ENCODE data around the gene WHRN. TPM values are rescaled to one million over a fixed set of nuclear protein-coding genes. Genes with fewer than 3 reads are reported as not detected.

WHRN gene
- total and polyA plus RNA-seq, 2 of the 13 experiments (the other 11 are each of a cell fraction or from before 2014, with no cell fraction given) = 2.3 to 5.3 TPM

GRCh38 chr9:114428466-114428865 is 76.8 kb downstream of the WHRN start:
- FAIRE-seq (no peak), DNase-seq (ENCODE audit: low spot score) (no peak), ATAC-seq (no peak)
- no TSS peak for BruUV-seq (replicated peaks)
- Histone ChIP-seq H3K4me1 (ENCODE audit: insufficient read depth, low read length) (peaks cover under 1% of the 10 kb centered on the region; the same call in 1 of the 2 replicates), H3K36me3 (replicated peaks in 1 of 2; ENCODE audit: control insufficient read depth in 1 of 2, insufficient read depth in 2 of 2, low read length in 2 of 2) (no peaks in the 10 kb centered on the region), H3K27ac (ENCODE audit: extremely low read length, insufficient read depth, low read length) (no peak overlapping the region), H4K20me1 (ENCODE audit: insufficient read depth, low read length) (no peaks in the 10 kb centered on the region), H3K4me3 (replicated peaks in 1 of 3; ENCODE audit: insufficient read depth in 1 of 3, low read depth in 2 of 3, low read length in 3 of 3) (no peak overlapping the region), H3K9me3 (ENCODE audit: low read length) (no peaks in the 10 kb centered on the region), H2AFZ (ENCODE audit: low read length) (no peak overlapping the region), H3K4me2 (ENCODE audit: low read depth, low read length) (no peak overlapping the region), H3K79me2 (ENCODE audit: insufficient read depth, low read length) (no peaks in the 10 kb centered on the region), H3K27me3 (ENCODE audit: control insufficient read depth in 1 of 2, insufficient read depth in 2 of 2, low read length in 2 of 2) (no peaks in the 10 kb centered on the region), H3K9ac (ENCODE audit: insufficient read depth, low read depth, low read length) (no peak overlapping the region)
- TF ChIP-seq EHMT2 (IDR thresholded peaks at IDR 0.05; ENCODE audit: borderline replicate concordance, low read depth, low read length) (no peak), ZNF234 (CRISPR knock-in tag; conservative IDR thresholded peaks at IDR 0.05) (no peak), HOXA5 (CRISPR knock-in tag; IDR thresholded peaks at IDR 0.05) (no peak)
- intact Hi-C loops (cut with micrococcal nuclease; ENCODE audit: unreplicated experiment) = no loop called here
- ChIA-PET CTCF (ENCODE audit: low intra/inter-chr PET ratio, low total read pairs) (no interaction called here), POLR2A (no interaction called here)
- 90% methylated on average over 8 of the region's 8 CpGs for WGBS (ENCODE audit: low lambda C conversion rate)
- in situ Hi-C loops (cut with HindIII; ENCODE audit: extremely low pct_ligation_motif_present, low pct_unique_long_range_greater_than_20kb) = loop anchor here (25.0 kb wide), 1 partner anchor 584 kb away; no protein-coding TSS in a partner anchor

- H3K4me3 ChIP-seq (replicated peaks in 1 of 3; ENCODE audit: insufficient read depth in 1 of 3, low read depth in 2 of 3, low read length in 3 of 3) = no peak overlapping the region
- ChIA-PET CTCF (ENCODE audit: low intra/inter-chr PET ratio, low total read pairs) (no interaction called here), POLR2A (no interaction called here)
- DNase-seq (ENCODE audit: low spot score) (no peak), ATAC-seq (no peak), FAIRE-seq (no peak)
- H3K79me2 ChIP-seq (ENCODE audit: insufficient read depth, low read length) = no peaks in the 10 kb centered on the region
- H3K9ac ChIP-seq (ENCODE audit: insufficient read depth, low read depth, low read length) = no peak overlapping the region
- no peaks in the 10 kb centered on the region for H3K9me3 ChIP-seq (ENCODE audit: low read length)
- no peaks in the 10 kb centered on the region for H4K20me1 ChIP-seq (ENCODE audit: insufficient read depth, low read length)
- no peak for TF ChIP-seq TMF1 (CRISPR knock-in tag; IDR thresholded peaks at IDR 0.05; ENCODE audit: low read depth)
- TF ChIP-seq, protein P1, sequence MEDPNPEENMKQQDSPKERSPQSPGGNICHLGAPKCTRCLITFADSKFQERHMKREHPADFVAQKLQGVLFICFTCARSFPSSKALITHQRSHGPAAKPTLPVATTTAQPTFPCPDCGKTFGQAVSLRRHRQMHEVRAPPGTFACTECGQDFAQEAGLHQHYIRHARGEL (CRISPR knock-in tag; IDR thresholded peaks at IDR 0.05) = no peak
- TF ChIP-seq ZNF644 (CRISPR knock-in tag; IDR thresholded peaks at IDR 0.05; ENCODE audit: low read depth) = no peak
- no peak for TF ChIP-seq NCOA2 (CRISPR knock-in tag; IDR thresholded peaks at IDR 0.05)
- TF ChIP-seq ZNF773 (CRISPR knock-in tag; IDR thresholded peaks at IDR 0.05; ENCODE audit: borderline replicate concordance) = no peak
- TF ChIP-seq JUN (CRISPR knock-in tag; IDR thresholded peaks at IDR 0.05) = no peak
- no peak for TF ChIP-seq SIX4 (CRISPR knock-in tag; IDR thresholded peaks at IDR 0.05)
- no peak for TF ChIP-seq ZNF207 (IDR thresholded peaks at IDR 0.05; ENCODE audit: borderline replicate concordance)
- TF ChIP-seq RFX1 (IDR thresholded peaks at IDR 0.05) = no peak
- no peak for TF ChIP-seq NKX3-1 (CRISPR knock-in tag; IDR thresholded peaks at IDR 0.05)
- TF ChIP-seq CEBPZ (IDR thresholded peaks at IDR 0.05; ENCODE audit: low read length) = no peak
- no peak for TF ChIP-seq NRL (CRISPR knock-in tag; IDR thresholded peaks at IDR 0.05; ENCODE audit: borderline replicate concordance)
- TF ChIP-seq, protein P2, sequence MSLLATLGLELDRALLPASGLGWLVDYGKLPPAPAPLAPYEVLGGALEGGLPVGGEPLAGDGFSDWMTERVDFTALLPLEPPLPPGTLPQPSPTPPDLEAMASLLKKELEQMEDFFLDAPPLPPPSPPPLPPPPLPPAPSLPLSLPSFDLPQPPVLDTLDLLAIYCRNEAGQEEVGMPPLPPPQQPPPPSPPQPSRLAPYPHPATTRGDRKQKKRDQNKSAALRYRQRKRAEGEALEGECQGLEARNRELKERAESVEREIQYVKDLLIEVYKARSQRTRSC (CRISPR knock-in tag; IDR thresholded peaks at IDR 0.05; ENCODE audit: low read depth) = no peak
- no peak for TF ChIP-seq SATB2 (CRISPR knock-in tag; IDR thresholded peaks at IDR 0.05)
- no peak for TF ChIP-seq REXO4 (CRISPR knock-in tag; IDR thresholded peaks at IDR 0.05; ENCODE audit: borderline replicate concordance)
- 92% methylated on average over 4 of the region's 4 CpGs for WGBS (ENCODE audit: low lambda C conversion rate)
- H3K36me3 ChIP-seq (replicated peaks in 1 of 2; ENCODE audit: control insufficient read depth in 1 of 2, insufficient read depth in 2 of 2, low read length in 2 of 2) = no peaks in the 10 kb centered on the region
- no peak overlapping the region for H2AFZ ChIP-seq (ENCODE audit: low read length)
- H3K4me2 ChIP-seq (ENCODE audit: low read depth, low read length) = no peak overlapping the region
- H3K4me1 ChIP-seq (ENCODE audit: insufficient read depth, low read length) = no peaks in the 10 kb centered on the region
- no peaks in the 10 kb centered on the region for H3K27me3 ChIP-seq (ENCODE audit: control insufficient read depth in 1 of 2, insufficient read depth in 2 of 2, low read length in 2 of 2)
- H3K27ac ChIP-seq (ENCODE audit: extremely low read length, insufficient read depth, low read length) = no peak overlapping the region
- BruUV-seq (replicated peaks) = no TSS peak
- intact Hi-C loops (cut with micrococcal nuclease; ENCODE audit: unreplicated experiment) = no loop called here
- in situ Hi-C loops (cut with HindIII; ENCODE audit: extremely low pct_ligation_motif_present, low pct_unique_long_range_greater_than_20kb) = loop anchor here (25.0 kb wide), 1 partner anchor 585 kb away; no protein-coding TSS in a partner anchor
Observed at GRCh38 chr9:114427644-114428043, 77.6 kb downstream of the WHRN start.

Measured in HepG2 (cell line).